K562 (cell line): ENCODE measurements around the gene DNAJB2. TPM values are rescaled to one million over a fixed set of nuclear protein-coding genes. Genes with fewer than 3 reads are reported as not detected.

Source experiments
- BRD9 ChIP-seq: fragments of 450-650 bp; IDR thresholded peaks from 2 replicates; pipeline ENCODE4 v1.6.1; 2018; ENCODE audit warnings: low read depth; ENCODE audit not compliant: partially characterized antibody
- E2F3 ChIP-seq: fragments of 250-450 bp; sonication (Bioruptor Pico); IDR thresholded peaks from 2 replicates; pipeline ENCODE4 v1.4.0; 2020; ENCODE audit warnings: mild to moderate bottlenecking
- ETV6 ChIP-seq, 3 experiments: fragments of 150-350 bp in 1 of 3; sonication (generic) in 1 of 3; formaldehyde crosslinking in 1 of 3; IDR thresholded peaks; 2 replicates each; pipeline versions ENCODE4 v1.6.1 to v1.8.0; 2014 to 2022; ENCODE audit warnings: borderline replicate concordance in 2 of 3, low read depth in 2 of 3, antibody characterized with exemption in 1 of 3, low read length in 1 of 3, mild to moderate bottlenecking in 1 of 3, missing genetic modification reagents in 1 of 3
- FOXJ3 ChIP-seq: sonication (generic); formaldehyde crosslinking; IDR thresholded peaks from 2 replicates; pipeline ENCODE4 v1.4.0; 2020; ENCODE audit warnings: mild to moderate bottlenecking, missing genetic modification reagents
- GTF2E2 ChIP-seq: fragments of 200-800 bp; sonication (Bioruptor generic); IDR thresholded peaks from 2 replicates; pipeline ENCODE4 v1.6.1; 2016; ENCODE audit warnings: missing genetic modification characterization, missing compliant biosample characterization
- PRMT5 ChIP-seq: sonication (generic); formaldehyde crosslinking; IDR thresholded peaks from 2 replicates; pipeline ENCODE4 v1.5.0; 2020; ENCODE audit warnings: missing genetic modification reagents
- PURB ChIP-seq: sonication (generic); formaldehyde crosslinking; IDR thresholded peaks from 2 replicates; pipeline ENCODE4 v1.9.0; 2021; ENCODE audit warnings: low read depth, mild to moderate bottlenecking, missing genetic modification reagents
- ZBTB26 ChIP-seq: fragments of 450-650 bp; formaldehyde crosslinking; IDR thresholded peaks from 2 replicates; pipeline ENCODE4 v1.4.0; 2022; ENCODE audit warnings: missing genetic modification characterization
- ZFP30 ChIP-seq: fragments of 250-450 bp; sonication (Bioruptor Pico); IDR thresholded peaks from 2 replicates; pipeline ENCODE4 v1.8.0; 2022; ENCODE audit warnings: moderate library complexity, mild to moderate bottlenecking, inconsistent platforms, borderline replicate concordance
- ZFX ChIP-seq: sonication (generic); formaldehyde crosslinking; IDR thresholded peaks from 2 replicates; pipeline ENCODE4 v1.8.0; 2022; ENCODE audit warnings: mild to moderate bottlenecking, missing genetic modification reagents, moderate library complexity
- ZNF224 ChIP-seq: sonication (generic); formaldehyde crosslinking; IDR thresholded peaks from 2 replicates; pipeline ENCODE4 v1.8.0; 2022; ENCODE audit warnings: mild to moderate bottlenecking, missing genetic modification reagents
- ZNF780A ChIP-seq: fragments of 250-450 bp; sonication (Bioruptor Pico); IDR thresholded peaks from 2 replicates; pipeline ENCODE4 v1.5.0; 2021; ENCODE audit warnings: mild to moderate bottlenecking
- polyA plus RNA-seq, 8 experiments: library from polyadenylated mRNA; depleted of rRNA in 4 of 8; stranded (reverse) in 5 of 8; unstranded in 3 of 8; fragments of >200 nt; fragmentation: Nextera tagmentation in 2 of 8; fragmentation: Illumina TruSeq in 1 of 8; extraction: Ambion mirVana in 2 of 8; extraction: Trizol in 1 of 8; gene quantifications; 2 replicates each; pipeline versions ENCODE4 v1.2.1 to v1.2.3, GENCODE V29; 2011 to 2014; ENCODE audit warnings: inconsistent platforms in 1 of 8, missing spikeins in 1 of 8
- total RNA-seq, 7 experiments: library from RNA; depleted of rRNA in 6 of 7; stranded (reverse); fragments of >200 nt in 6 of 7; fragmentation: Illumina TruSeq in 2 of 7; extraction: Trizol in 2 of 7; gene quantifications; 2 replicates each; pipeline versions ENCODE4 v1.2.1 to v1.2.3, GENCODE V29; 2011 to 2021; ENCODE audit warnings: low replicate concordance in 1 of 7
- TF ChIP-seq, protein P1 (sequence below): fragments of 450-650 bp; IDR thresholded peaks from 2 replicates; pipeline ENCODE4 v1.6.1; 2016; ENCODE audit warnings: mild to moderate bottlenecking, moderate library complexity
- TF ChIP-seq, protein P2 (sequence below): sonication (generic); formaldehyde crosslinking; IDR thresholded peaks from 2 replicates; pipeline ENCODE4 v1.8.0; 2022; ENCODE audit warnings: mild to moderate bottlenecking, missing genetic modification reagents

Gene DNAJB2
- total and polyA plus RNA-seq, 9 of the 15 experiments (the other 6 are each of a cell fraction or from before 2014, with no cell fraction given) = 0.08 to 3.0 (median 2.2) TPM; not detected in 1

DNA sequence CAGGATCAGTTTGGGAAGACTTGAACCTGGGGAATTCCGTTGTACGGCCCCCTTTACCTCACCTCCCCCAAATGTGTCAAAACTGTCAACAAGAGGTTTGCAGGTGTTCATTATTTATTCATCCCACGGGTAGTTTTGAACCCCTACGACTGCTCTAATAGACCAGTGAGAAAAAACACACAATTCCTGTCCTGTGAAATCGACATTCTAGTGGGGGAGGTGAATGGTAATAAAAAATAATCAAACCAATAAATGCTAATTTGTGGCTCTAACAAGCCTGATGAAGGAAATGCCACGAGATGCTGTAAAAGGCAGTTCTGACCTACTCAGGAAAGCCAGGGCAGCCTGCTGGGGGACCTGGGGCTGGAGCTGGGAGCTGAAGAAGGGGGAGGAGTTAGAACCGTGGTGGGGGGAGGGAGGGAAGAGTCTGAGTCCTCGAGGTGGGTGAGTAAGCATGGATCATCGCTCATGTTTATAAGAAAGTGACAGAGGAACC is 463 bp upstream of the DNAJB2 start (continued):
- TF ChIP-seq, protein P1, sequence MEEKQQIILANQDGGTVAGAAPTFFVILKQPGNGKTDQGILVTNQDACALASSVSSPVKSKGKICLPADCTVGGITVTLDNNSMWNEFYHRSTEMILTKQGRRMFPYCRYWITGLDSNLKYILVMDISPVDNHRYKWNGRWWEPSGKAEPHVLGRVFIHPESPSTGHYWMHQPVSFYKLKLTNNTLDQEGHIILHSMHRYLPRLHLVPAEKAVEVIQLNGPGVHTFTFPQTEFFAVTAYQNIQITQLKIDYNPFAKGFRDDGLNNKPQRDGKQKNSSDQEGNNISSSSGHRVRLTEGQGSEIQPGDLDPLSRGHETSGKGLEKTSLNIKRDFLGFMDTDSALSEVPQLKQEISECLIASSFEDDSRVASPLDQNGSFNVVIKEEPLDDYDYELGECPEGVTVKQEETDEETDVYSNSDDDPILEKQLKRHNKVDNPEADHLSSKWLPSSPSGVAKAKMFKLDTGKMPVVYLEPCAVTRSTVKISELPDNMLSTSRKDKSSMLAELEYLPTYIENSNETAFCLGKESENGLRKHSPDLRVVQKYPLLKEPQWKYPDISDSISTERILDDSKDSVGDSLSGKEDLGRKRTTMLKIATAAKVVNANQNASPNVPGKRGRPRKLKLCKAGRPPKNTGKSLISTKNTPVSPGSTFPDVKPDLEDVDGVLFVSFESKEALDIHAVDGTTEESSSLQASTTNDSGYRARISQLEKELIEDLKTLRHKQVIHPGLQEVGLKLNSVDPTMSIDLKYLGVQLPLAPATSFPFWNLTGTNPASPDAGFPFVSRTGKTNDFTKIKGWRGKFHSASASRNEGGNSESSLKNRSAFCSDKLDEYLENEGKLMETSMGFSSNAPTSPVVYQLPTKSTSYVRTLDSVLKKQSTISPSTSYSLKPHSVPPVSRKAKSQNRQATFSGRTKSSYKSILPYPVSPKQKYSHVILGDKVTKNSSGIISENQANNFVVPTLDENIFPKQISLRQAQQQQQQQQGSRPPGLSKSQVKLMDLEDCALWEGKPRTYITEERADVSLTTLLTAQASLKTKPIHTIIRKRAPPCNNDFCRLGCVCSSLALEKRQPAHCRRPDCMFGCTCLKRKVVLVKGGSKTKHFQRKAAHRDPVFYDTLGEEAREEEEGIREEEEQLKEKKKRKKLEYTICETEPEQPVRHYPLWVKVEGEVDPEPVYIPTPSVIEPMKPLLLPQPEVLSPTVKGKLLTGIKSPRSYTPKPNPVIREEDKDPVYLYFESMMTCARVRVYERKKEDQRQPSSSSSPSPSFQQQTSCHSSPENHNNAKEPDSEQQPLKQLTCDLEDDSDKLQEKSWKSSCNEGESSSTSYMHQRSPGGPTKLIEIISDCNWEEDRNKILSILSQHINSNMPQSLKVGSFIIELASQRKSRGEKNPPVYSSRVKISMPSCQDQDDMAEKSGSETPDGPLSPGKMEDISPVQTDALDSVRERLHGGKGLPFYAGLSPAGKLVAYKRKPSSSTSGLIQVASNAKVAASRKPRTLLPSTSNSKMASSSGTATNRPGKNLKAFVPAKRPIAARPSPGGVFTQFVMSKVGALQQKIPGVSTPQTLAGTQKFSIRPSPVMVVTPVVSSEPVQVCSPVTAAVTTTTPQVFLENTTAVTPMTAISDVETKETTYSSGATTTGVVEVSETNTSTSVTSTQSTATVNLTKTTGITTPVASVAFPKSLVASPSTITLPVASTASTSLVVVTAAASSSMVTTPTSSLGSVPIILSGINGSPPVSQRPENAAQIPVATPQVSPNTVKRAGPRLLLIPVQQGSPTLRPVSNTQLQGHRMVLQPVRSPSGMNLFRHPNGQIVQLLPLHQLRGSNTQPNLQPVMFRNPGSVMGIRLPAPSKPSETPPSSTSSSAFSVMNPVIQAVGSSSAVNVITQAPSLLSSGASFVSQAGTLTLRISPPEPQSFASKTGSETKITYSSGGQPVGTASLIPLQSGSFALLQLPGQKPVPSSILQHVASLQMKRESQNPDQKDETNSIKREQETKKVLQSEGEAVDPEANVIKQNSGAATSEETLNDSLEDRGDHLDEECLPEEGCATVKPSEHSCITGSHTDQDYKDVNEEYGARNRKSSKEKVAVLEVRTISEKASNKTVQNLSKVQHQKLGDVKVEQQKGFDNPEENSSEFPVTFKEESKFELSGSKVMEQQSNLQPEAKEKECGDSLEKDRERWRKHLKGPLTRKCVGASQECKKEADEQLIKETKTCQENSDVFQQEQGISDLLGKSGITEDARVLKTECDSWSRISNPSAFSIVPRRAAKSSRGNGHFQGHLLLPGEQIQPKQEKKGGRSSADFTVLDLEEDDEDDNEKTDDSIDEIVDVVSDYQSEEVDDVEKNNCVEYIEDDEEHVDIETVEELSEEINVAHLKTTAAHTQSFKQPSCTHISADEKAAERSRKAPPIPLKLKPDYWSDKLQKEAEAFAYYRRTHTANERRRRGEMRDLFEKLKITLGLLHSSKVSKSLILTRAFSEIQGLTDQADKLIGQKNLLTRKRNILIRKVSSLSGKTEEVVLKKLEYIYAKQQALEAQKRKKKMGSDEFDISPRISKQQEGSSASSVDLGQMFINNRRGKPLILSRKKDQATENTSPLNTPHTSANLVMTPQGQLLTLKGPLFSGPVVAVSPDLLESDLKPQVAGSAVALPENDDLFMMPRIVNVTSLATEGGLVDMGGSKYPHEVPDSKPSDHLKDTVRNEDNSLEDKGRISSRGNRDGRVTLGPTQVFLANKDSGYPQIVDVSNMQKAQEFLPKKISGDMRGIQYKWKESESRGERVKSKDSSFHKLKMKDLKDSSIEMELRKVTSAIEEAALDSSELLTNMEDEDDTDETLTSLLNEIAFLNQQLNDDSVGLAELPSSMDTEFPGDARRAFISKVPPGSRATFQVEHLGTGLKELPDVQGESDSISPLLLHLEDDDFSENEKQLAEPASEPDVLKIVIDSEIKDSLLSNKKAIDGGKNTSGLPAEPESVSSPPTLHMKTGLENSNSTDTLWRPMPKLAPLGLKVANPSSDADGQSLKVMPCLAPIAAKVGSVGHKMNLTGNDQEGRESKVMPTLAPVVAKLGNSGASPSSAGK = peak; percentile 24; the same call in 1 of the 2 replicates
- TF ChIP-seq E2F3 (no peak), ZFP30 (CRISPR knock-in tag) (no peak), ZBTB26 (no peak), BRD9 (no peak), ETV6 (IDR thresholded peaks at IDR 0.05; ENCODE audit: borderline replicate concordance in 1 of 2, low read depth in 2 of 2, low read length in 1 of 2) (no peak), ETV6 (CRISPR knock-in tag; IDR thresholded peaks at IDR 0.05; ENCODE audit: borderline replicate concordance) (no peak), FOXJ3 (no peak), ZNF780A (CRISPR knock-in tag) (no peak), ZFX (no peak), PRMT5 (CRISPR knock-in tag) (no peak), ZNF224 (CRISPR knock-in tag) (no peak), GTF2E2 (tag) (peak; percentile 60; the same call in 1 of the 2 replicates), PURB (no peak)
- TF ChIP-seq, protein P2, sequence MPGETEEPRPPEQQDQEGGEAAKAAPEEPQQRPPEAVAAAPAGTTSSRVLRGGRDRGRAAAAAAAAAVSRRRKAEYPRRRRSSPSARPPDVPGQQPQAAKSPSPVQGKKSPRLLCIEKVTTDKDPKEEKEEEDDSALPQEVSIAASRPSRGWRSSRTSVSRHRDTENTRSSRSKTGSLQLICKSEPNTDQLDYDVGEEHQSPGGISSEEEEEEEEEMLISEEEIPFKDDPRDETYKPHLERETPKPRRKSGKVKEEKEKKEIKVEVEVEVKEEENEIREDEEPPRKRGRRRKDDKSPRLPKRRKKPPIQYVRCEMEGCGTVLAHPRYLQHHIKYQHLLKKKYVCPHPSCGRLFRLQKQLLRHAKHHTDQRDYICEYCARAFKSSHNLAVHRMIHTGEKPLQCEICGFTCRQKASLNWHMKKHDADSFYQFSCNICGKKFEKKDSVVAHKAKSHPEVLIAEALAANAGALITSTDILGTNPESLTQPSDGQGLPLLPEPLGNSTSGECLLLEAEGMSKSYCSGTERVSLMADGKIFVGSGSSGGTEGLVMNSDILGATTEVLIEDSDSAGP (CRISPR knock-in tag) = no peak
